Stimulated activated CD8-positive, alpha-beta memory T cell treated with anti-CD3 and anti-CD28 coated beads, Interleukin-7, amount 100 ng/mL, for 24 hours (primary cell): ENCODE measurements around the gene TLR9.

Experiments
- DNase-seq: peaks from one replicate; pipeline ENCODE4 v3.0.0-alpha.2; 2020; ENCODE audit warnings: low read depth

TLR9 gene

GRCh38 chr3:52216585-52217408 is 8.6 kb downstream of the TLR9 start:
- DNase-seq = no peak

- no peak for DNase-seq
Measured at GRCh38 chr3:52215351-52215750, 10.1 kb downstream of the TLR9 start.

- no peak for DNase-seq
Measured at GRCh38 chr3:52213901-52214300, 11.5 kb downstream of the TLR9 start.

- no peak for DNase-seq
Measured at GRCh38 chr3:52213005-52213404, 12.4 kb downstream of the TLR9 start.

GRCh38 chr3:52211268-52211891 is 14.1 kb downstream of the TLR9 start:
- DNase-seq = no peak

GRCh38 chr3:52210550-52211046 is 14.8 kb downstream of the TLR9 start:
- DNase-seq = no peak

GRCh38 chr3:52210037-52210436 is 15.4 kb downstream of the TLR9 start:
- no peak for DNase-seq

GRCh38 chr3:52208556-52208955 is 16.9 kb downstream of the TLR9 start:
- DNase-seq = no peak

- DNase-seq = no peak
Measured at GRCh38 chr3:52205727-52206372, 19.6 kb downstream of the TLR9 start.

GRCh38 chr3:52204337-52205073 is 20.9 kb downstream of the TLR9 start:
- DNase-seq = no peak

GRCh38 chr3:52203701-52204100 is 21.7 kb downstream of the TLR9 start:
- DNase-seq = no peak

- DNase-seq = no peak
Measured at GRCh38 chr3:52202384-52203077, 22.9 kb downstream of the TLR9 start.

- DNase-seq = no peak
Measured at GRCh38 chr3:52200981-52201679, 24.3 kb downstream of the TLR9 start.

GRCh38 chr3:52198643-52199608 is 26.5 kb downstream of the TLR9 start:
- DNase-seq = no peak

- DNase-seq = peak; percentile 89
Measured at GRCh38 chr3:52197842-52198625, 27.4 kb downstream of the TLR9 start, which contains the start of gene ALAS1. TSS of gene ALAS1 (plus strand) at chr3:52198160. CDS start at chr3:52199242, 1,082 bp downstream.

GRCh38 chr3:52197499-52197841 is 28.0 kb downstream of the TLR9 start:
- DNase-seq = no peak

- DNase-seq = no peak
Measured at GRCh38 chr3:52196977-52197376, 28.5 kb downstream of the TLR9 start.

GRCh38 chr3:52195823-52196331 is 29.6 kb downstream of the TLR9 start:
- no peak for DNase-seq

GRCh38 chr3:52195291-52195597 is 30.2 kb downstream of the TLR9 start:
- DNase-seq = no peak
